Camera-type eye (tissue), 1 donor: Measurements from ENCODE around the gene PSMG3. TPM values are rescaled to one million over a fixed set of nuclear protein-coding genes. Genes with fewer than 3 reads are reported as not detected.

ENCODE experiments used
- total RNA-seq: library from RNA; depleted of rRNA; stranded (reverse); fragments of >200 nt; gene quantifications from one replicate; pipeline ENCODE4 v1.2.3, GENCODE V29; 2014

The PSMG3 gene
- total RNA-seq, result 20.4 TPM

GRCh38 chr7:1569833-1570632 lies at the start of gene PSMG3:
TSS of gene PSMG3 (minus strand) at chr7:1570032. CDS start at chr7:1569339, 693 bp downstream.

GRCh38 chr7:1555813-1556543 lies 13.9 kb downstream of the PSMG3 start, which contains the start of gene TMEM184A:
TSS of gene TMEM184A (minus strand) at chr7:1556205. CDS start at chr7:1555484, 721 bp downstream.

Other genes with a start within 250 kb of the PSMG3 start
- gene MICALL2, start 110.6 kb downstream of the PSMG3 start, total RNA-seq, result 8.5 TPM
- gene INTS1, start 65.6 kb downstream of the PSMG3 start, total RNA-seq, result 52.5 TPM
- 35.0 TPM for gene MAFK, start 39.3 kb downstream of the PSMG3 start, total RNA-seq
- 3.5 TPM for gene TMEM184A, start 13.8 kb downstream of the PSMG3 start, total RNA-seq
- gene ELFN1, start 100.2 kb upstream of the PSMG3 start, total RNA-seq, result 21.5 TPM